Measurements from ENCODE around the gene STK32C. TPM values are rescaled to one million over a fixed set of nuclear protein-coding genes. Genes with fewer than 3 reads are reported as not detected.

STK32C gene
- total RNA-seq, 3 donors from 2014 or later = 5.6 to 12.8 (median 11.7) TPM

GRCh38 chr10:132257907-132258306 is 49.8 kb downstream of the STK32C start:
- Histone ChIP-seq H3K27ac (no peak overlapping the region), H3K9me3 (no peaks in the 10 kb centered on the region)
- intact Hi-C loops (cut with DNase I; ENCODE audit: low total_unique reads) = no loop called here

GRCh38 chr10:132257271-132257670 is 50.5 kb downstream of the STK32C start:
- Histone ChIP-seq H3K36me3 (no peaks in the 10 kb centered on the region), H3K27ac (no peak overlapping the region), H3K9me3 (no peaks in the 10 kb centered on the region), H3K4me3 (no peak overlapping the region), H3K27me3 (no peaks in the 10 kb centered on the region), H3K4me1 (no peaks in the 10 kb centered on the region)
- no peak for DNase-seq (ENCODE audit: low spot score in 2 of 2)
- intact Hi-C loops (cut with DNase I; ENCODE audit: low total_unique reads) = no loop called here
- TF ChIP-seq, protein P1, sequence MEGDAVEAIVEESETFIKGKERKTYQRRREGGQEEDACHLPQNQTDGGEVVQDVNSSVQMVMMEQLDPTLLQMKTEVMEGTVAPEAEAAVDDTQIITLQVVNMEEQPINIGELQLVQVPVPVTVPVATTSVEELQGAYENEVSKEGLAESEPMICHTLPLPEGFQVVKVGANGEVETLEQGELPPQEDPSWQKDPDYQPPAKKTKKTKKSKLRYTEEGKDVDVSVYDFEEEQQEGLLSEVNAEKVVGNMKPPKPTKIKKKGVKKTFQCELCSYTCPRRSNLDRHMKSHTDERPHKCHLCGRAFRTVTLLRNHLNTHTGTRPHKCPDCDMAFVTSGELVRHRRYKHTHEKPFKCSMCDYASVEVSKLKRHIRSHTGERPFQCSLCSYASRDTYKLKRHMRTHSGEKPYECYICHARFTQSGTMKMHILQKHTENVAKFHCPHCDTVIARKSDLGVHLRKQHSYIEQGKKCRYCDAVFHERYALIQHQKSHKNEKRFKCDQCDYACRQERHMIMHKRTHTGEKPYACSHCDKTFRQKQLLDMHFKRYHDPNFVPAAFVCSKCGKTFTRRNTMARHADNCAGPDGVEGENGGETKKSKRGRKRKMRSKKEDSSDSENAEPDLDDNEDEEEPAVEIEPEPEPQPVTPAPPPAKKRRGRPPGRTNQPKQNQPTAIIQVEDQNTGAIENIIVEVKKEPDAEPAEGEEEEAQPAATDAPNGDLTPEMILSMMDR (IDR thresholded peaks at IDR 0.05) = no peak
- TF ChIP-seq POLR2A (IDR thresholded peaks at IDR 0.05) = no peak
- TF ChIP-seq POLR2AphosphoS5 (IDR thresholded peaks at IDR 0.05) = no peak

More at GRCh38 chr10:132257907-132258306, 49.8 kb downstream of the STK32C start:
- DNase-seq (ENCODE audit: low spot score in 2 of 2) = no peak
- no peaks in the 10 kb centered on the region for H3K36me3 ChIP-seq
- TF ChIP-seq POLR2A (IDR thresholded peaks at IDR 0.05) (no peak), POLR2AphosphoS5 (IDR thresholded peaks at IDR 0.05) (no peak)
- TF ChIP-seq, protein P1 (IDR thresholded peaks at IDR 0.05) = no peak
- H3K27me3 ChIP-seq = no peaks in the 10 kb centered on the region
- no peaks in the 10 kb centered on the region for H3K4me1 ChIP-seq
- H3K4me3 ChIP-seq = no peak overlapping the region

GRCh38 chr10:132256866-132257265 is 50.9 kb downstream of the STK32C start:
- Histone ChIP-seq H3K27ac (no peak overlapping the region), H3K4me1 (no peaks in the 10 kb centered on the region), H3K4me3 (no peak overlapping the region), H3K27me3 (no peaks in the 10 kb centered on the region), H3K36me3 (no peaks in the 10 kb centered on the region), H3K9me3 (no peaks in the 10 kb centered on the region)
- no peak for TF ChIP-seq POLR2AphosphoS5 (IDR thresholded peaks at IDR 0.05)
- TF ChIP-seq, protein P1 (IDR thresholded peaks at IDR 0.05) = no peak
- no peak for TF ChIP-seq POLR2A (IDR thresholded peaks at IDR 0.05)
- DNase-seq (ENCODE audit: low spot score in 2 of 2) = no peak
- intact Hi-C loops (cut with DNase I; ENCODE audit: low total_unique reads) = no loop called here

DNA sequence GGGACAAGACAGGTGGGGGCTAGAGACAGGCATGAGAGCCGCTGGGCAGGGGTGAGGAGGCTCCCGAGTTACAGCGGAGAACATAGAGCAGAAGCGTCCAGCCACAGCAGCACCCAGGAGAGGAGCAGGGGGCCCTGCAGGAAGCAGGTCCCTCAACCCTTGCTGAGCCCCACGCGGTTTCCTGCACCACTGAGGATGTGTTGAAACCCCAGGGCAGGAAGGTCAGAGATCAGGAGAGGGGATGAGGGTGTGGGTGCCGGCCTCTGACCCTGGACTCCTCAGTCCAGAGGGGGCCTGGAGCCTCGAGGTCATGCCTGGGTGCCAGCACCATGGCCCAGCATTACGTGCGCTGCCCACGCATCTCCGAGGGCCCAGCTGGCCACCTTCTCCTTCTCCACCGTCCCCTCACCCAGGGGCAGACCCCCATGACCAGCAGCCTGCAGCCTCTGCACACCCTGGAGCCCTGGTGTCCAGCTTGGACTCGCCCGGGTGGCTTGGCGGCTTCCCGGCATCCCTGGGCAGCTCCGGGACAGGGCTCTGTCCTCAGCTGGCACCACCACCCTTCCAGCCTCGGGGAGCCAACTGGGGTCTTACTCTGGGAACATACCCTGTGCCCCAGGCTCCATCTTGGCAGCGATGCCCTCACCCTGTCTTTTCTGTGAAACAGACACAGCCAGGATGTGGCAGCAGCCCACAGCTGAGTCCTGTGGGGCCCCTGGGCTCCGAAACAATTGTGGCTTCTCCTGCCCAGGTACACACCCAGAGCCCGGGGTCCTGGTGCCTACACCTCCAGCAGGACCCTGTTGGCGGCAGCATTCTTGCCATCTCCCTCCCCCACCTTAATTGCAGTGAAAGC is 52.0 kb downstream of the STK32C start:
- intact Hi-C loops (cut with DNase I; ENCODE audit: low total_unique reads) = no loop called here

DNA sequence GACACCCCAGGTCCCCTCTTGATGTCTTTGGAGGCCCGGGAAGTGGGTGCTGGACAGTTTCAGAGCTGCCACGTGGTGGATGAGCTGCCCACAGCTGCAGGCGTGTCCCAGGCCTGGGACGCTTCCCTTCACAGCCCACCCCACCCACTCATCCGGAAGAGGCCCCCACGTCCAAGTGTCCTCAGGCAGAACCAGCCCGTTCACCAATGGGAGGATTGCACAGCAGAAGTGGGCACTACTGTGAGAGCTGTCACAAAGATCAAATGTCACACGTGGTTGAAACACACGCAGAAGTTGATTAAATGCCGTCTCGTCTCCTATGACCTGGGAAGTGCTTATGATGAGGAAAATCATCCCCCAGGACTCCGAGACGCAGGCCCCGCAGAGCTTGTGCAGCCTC is 52.9 kb downstream of the STK32C start:
- Histone ChIP-seq H3K4me1 (no peaks in the 10 kb centered on the region), H3K27me3 (no peaks in the 10 kb centered on the region), H3K36me3 (no peaks in the 10 kb centered on the region), H3K27ac (no peak overlapping the region), H3K4me3 (no peak overlapping the region), H3K9me3 (no peaks in the 10 kb centered on the region)
- TF ChIP-seq POLR2AphosphoS5 (IDR thresholded peaks at IDR 0.05) (no peak), POLR2A (IDR thresholded peaks at IDR 0.05) (no peak)
- TF ChIP-seq, protein P1 (IDR thresholded peaks at IDR 0.05) = no peak
- DNase-seq (ENCODE audit: low spot score in 2 of 2) = no peak
- intact Hi-C loops (cut with DNase I; ENCODE audit: low total_unique reads) = no loop called here

More for the DNA sequence above, 52.0 kb downstream of the STK32C start:
- TF ChIP-seq POLR2AphosphoS5 (IDR thresholded peaks at IDR 0.05) = no peak
- TF ChIP-seq POLR2A (IDR thresholded peaks at IDR 0.05) = no peak
- TF ChIP-seq, protein P1 (IDR thresholded peaks at IDR 0.05) = no peak
- H3K27me3 ChIP-seq = no peaks in the 10 kb centered on the region
- H3K4me3 ChIP-seq = no peak overlapping the region
- no peaks in the 10 kb centered on the region for H3K4me1 ChIP-seq
- no peaks in the 10 kb centered on the region for H3K9me3 ChIP-seq
- H3K36me3 ChIP-seq = no peaks in the 10 kb centered on the region
- H3K27ac ChIP-seq = no peak overlapping the region
- no peak for DNase-seq (ENCODE audit: low spot score in 2 of 2)

Measured in breast epithelium (tissue), 4 donors.